Activated CD8-positive, alpha-beta memory T cell treated with anti-CD3 and anti-CD28 coated beads, Interleukin-2, amount 50 U/mL, for 4 hours (primary cell): Measurements from ENCODE around the gene SCRN3.
"Not testable (repeated sequence)": the region's sequence is repeated elsewhere in the genome, so short reads cannot be mapped to it uniquely, and the experiment has no call there.

Source experiments
- DNase-seq: peaks from one replicate; pipeline ENCODE4 v3.0.0-alpha.2; 2020

Gene SCRN3

GRCh38 chr2:174410039-174410438 is 14.5 kb downstream of the SCRN3 start:
- not testable (repeated sequence) for DNase-seq

- DNase-seq = no peak
These were observed 16.7 kb downstream of the SCRN3 start for GRCh38 chr2:174412256-174412655.

- no peak for DNase-seq
These were observed 32.7 kb downstream of the SCRN3 start for GRCh38 chr2:174428214-174428613.

- no peak for DNase-seq
These were observed 34.5 kb downstream of the SCRN3 start for GRCh38 chr2:174430066-174430465.

GRCh38 chr2:174431902-174432301 is 36.4 kb downstream of the SCRN3 start:
- no peak for DNase-seq

- DNase-seq = no peak
These were observed 40.8 kb downstream of the SCRN3 start for GRCh38 chr2:174436351-174436750.

GRCh38 chr2:174438146-174438886 is 42.8 kb downstream of the SCRN3 start:
- DNase-seq = no peak

- no peak for DNase-seq
These were observed 43.8 kb downstream of the SCRN3 start for GRCh38 chr2:174439323-174439722.

- no peak for DNase-seq
These were observed 44.4 kb downstream of the SCRN3 start for GRCh38 chr2:174439950-174440349.

- no peak for DNase-seq
These were observed 47.3 kb downstream of the SCRN3 start for GRCh38 chr2:174442546-174443510.

GRCh38 chr2:174444761-174445160 is 49.2 kb downstream of the SCRN3 start:
- no peak for DNase-seq

- no peak for DNase-seq
These were observed 49.7 kb downstream of the SCRN3 start for GRCh38 chr2:174445248-174445647.

GRCh38 chr2:174446531-174446930 is 51.0 kb downstream of the SCRN3 start:
- no peak for DNase-seq

GRCh38 chr2:174449033-174449432 is 53.5 kb downstream of the SCRN3 start:
- DNase-seq = no peak

- DNase-seq = no peak
These were observed 54.7 kb downstream of the SCRN3 start for GRCh38 chr2:174450021-174450816.

- DNase-seq = no peak
These were observed 59.0 kb downstream of the SCRN3 start for GRCh38 chr2:174454566-174454965.

GRCh38 chr2:174461221-174461620 is 65.7 kb downstream of the SCRN3 start:
- DNase-seq = no peak

- no peak for DNase-seq
These were observed 69.8 kb downstream of the SCRN3 start for GRCh38 chr2:174465327-174465726.

GRCh38 chr2:174473796-174474195 is 78.3 kb downstream of the SCRN3 start:
- no peak for DNase-seq

- DNase-seq = no peak
These were observed 82.2 kb downstream of the SCRN3 start for GRCh38 chr2:174477759-174478158.
